ENCODE results near the gene DSCAM. TPM values are rescaled to one million over a fixed set of nuclear protein-coding genes. Genes with fewer than 3 reads are reported as not detected.

DSCAM gene
- total RNA-seq, 1 experiment from 2014 or later = not detected

GRCh38 chr21:40766381-40766780 lies 80.6 kb downstream of the DSCAM start:
- no peak for DNase-seq (ENCODE audit: low read depth)

GRCh38 chr21:40765811-40766210 lies 81.1 kb downstream of the DSCAM start:
- DNase-seq (ENCODE audit: low read depth) = no peak

- DNase-seq (ENCODE audit: low read depth) = no peak
Observed at GRCh38 chr21:40760821-40761220, 86.1 kb downstream of the DSCAM start.

GRCh38 chr21:40759061-40759460 lies 87.9 kb downstream of the DSCAM start:
- DNase-seq (ENCODE audit: low read depth) = no peak

GRCh38 chr21:40757366-40757765 lies 89.6 kb downstream of the DSCAM start:
- no peak for DNase-seq (ENCODE audit: low read depth)

- no peak for DNase-seq (ENCODE audit: low read depth)
Observed at GRCh38 chr21:40754466-40754865, 92.5 kb downstream of the DSCAM start.

GRCh38 chr21:40753756-40754155 lies 93.2 kb downstream of the DSCAM start:
- DNase-seq (ENCODE audit: low read depth) = no peak

- DNase-seq (ENCODE audit: low read depth) = no peak
Observed at GRCh38 chr21:40752125-40752524, 94.8 kb downstream of the DSCAM start.

GRCh38 chr21:40751221-40751620 lies 95.7 kb downstream of the DSCAM start:
- DNase-seq (ENCODE audit: low read depth) = no peak

GRCh38 chr21:40736145-40736544 lies 110.8 kb downstream of the DSCAM start:
- no peak for DNase-seq (ENCODE audit: low read depth)

- DNase-seq (ENCODE audit: low read depth) = no peak
Observed at GRCh38 chr21:40733024-40733397, 113.9 kb downstream of the DSCAM start.

GRCh38 chr21:40732253-40733023 lies 114.5 kb downstream of the DSCAM start:
- DNase-seq (ENCODE audit: low read depth) = no peak

- no peak for DNase-seq (ENCODE audit: low read depth)
Observed at GRCh38 chr21:40731206-40731605, 115.8 kb downstream of the DSCAM start.

GRCh38 chr21:40730426-40730800 lies 116.5 kb downstream of the DSCAM start:
- no peak for DNase-seq (ENCODE audit: low read depth)

GRCh38 chr21:40729761-40730425 lies 117.1 kb downstream of the DSCAM start:
- no peak for DNase-seq (ENCODE audit: low read depth)

GRCh38 chr21:40723966-40724365 lies 123.0 kb downstream of the DSCAM start:
- DNase-seq (ENCODE audit: low read depth) = no peak

- DNase-seq (ENCODE audit: low read depth) = no peak
Observed at GRCh38 chr21:40723317-40723716, 123.6 kb downstream of the DSCAM start.

- DNase-seq (ENCODE audit: low read depth) = no peak
Observed at GRCh38 chr21:40719615-40720014, 127.3 kb downstream of the DSCAM start.

- no peak for DNase-seq (ENCODE audit: low read depth)
Observed at GRCh38 chr21:40717028-40717427, 129.9 kb downstream of the DSCAM start.

- DNase-seq (ENCODE audit: low read depth) = no peak
Observed at GRCh38 chr21:40714536-40714935, 132.4 kb downstream of the DSCAM start.

GRCh38 chr21:40707656-40708244 lies 139.2 kb downstream of the DSCAM start:
- DNase-seq (ENCODE audit: low read depth) = no peak

- DNase-seq (ENCODE audit: low read depth) = no peak
Observed at GRCh38 chr21:40706806-40707655, 139.9 kb downstream of the DSCAM start.
